GM19455 (cell line): ENCODE measurements around the gene LKAAEAR1.
A peak's percentile ranks its signal among the peaks of the same experiment; 100 is the strongest.

Experiments used
- ATAC-seq: cut with Tn5 transposase; IDR thresholded peaks from one replicate; pipeline ENCODE4 v1.9.1; 2021; ENCODE audit not compliant: unreplicated experiment

LKAAEAR1 gene

DNA sequence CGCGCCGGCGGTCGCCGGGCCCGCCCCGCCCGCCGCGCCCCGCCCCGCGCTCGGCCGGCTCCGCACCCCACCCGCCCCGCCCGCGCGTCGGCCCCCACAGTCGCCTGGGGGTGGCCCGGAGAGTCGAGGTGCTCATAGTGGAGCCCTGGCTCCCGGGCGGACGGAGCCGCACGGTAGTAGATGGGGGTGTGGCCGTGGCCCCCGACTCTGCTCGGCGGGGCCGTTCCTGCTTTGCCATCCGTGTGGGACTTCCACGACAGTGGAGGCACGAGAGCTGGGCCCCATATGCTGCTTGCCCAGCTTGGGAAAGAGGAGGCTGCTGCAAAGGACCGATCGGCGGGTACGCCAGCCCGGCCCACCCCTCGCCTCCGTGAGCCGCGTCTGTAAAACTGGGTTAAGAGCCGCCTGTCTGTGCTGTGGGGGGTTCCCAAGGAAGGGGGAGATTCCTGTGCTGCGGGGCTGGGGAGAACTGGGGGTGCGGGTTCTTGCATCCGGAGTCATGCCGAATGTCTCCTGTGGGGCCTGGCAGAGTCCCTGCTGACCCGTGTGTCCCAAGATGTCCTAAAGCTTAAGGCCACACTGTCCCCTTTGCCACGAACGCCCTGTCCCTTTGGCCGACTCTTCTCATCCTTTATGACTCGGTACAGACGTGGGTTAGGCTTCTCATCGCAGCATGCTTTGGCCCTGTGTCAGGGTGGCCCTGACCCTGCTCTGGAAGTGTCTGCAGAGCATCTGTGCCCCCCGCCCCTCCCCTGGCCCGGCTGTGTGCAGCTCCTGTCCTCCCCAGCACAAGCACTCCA lies 4.0 kb downstream of the LKAAEAR1 start, which contains the start of gene OPRL1:
Gene OPRL1, plus strand, starts transcription at position 70 of the 800 bp plus-strand sequence. CDS start 12,639 bp downstream, outside the sequence.
- peak; percentile 24 for ATAC-seq

DNA sequence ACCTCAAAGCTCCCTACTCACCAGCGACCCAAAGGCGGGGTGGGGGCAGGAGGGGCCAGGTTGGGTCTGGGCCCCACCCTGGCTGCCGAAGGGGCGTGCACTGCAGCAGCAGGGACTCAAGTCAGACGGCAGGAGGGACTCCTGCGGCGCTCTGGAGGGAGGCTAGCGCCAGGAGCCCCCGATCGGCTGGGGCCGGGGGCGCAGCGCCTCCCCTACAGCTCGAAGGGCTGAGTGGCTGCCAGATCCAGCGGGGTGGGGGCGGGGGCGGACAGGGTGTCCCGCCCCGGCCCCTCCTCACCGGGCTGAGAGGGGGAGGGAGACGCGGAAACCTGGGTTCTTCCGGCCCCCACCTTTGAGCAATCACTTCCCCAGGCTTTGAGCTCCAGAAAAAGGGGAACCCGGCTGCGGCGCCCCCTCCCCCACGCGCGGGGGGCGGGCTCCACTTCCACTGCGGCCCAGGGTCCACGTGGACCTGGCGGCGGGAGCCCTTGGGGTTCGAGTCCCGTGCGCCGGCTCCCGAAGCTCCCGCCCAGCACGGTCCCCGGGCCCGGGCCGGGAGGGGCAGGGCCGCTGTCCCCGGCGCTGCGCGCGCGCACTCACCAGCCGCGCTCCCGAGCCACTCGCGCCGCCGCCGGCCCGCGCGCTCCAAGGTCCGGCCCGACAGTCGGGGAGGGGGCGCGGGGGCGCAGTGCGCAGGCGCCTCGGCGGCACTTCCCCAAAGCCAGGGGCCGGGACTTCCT lies 4.8 kb downstream of the LKAAEAR1 start, which contains the start of gene RGS19:
Gene RGS19, minus strand, starts transcription at position 246 of the 740 bp plus-strand sequence. CDS start 2,632 bp downstream, outside the sequence.
- peak; percentile 30 for ATAC-seq

DNA sequence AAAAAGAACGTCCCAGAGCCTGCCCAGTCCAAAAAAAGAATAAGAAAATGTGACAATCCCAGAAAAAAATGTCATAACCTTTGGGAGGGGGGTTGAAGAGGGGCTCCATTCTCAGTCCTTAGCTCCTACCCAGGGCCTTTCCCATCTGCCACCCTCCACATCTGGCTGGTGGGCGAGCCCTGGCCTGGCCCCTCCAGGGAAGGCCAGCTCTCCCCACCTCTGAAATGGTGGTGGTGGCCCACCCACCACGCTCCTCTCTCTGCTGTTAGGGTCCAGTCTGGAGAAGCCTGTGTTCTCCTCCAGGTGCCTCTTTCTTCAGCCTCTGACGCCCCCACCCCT lies 5.3 kb downstream of the LKAAEAR1 start:
- no peak for ATAC-seq

DNA sequence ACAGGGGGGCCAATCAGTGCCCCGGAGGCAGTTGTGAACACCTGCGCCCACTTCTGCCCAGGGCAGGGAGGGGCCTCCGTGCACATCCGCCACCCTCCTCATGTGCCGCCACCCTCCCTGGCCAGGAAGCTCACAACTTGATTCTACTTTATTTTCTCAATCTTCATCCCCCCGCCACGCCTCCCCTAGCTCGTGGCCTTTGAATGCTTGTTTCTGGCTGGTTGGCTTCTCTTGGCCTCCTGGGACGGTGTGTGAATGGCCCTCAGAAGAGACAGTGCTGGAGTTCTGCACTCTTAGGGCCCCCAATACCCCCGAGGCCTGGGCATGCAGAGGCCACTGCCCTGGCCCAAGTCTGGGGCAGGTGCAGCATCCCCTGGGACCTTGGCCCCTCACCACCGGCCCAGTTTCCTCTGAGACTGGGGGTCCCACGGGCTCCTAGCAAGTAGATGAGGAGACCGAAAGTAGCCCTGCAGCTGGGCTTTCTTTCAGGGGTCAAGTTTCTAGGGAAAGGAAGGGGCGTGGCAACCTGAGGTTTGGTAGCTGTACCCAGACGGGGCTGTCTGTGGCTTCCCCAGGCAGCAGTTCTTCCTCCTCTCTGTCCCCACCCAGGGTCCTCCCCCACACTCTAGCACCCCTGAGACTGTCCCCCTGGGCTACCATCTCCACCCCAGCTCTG lies 6.2 kb downstream of the LKAAEAR1 start:
- ATAC-seq: no peak

DNA sequence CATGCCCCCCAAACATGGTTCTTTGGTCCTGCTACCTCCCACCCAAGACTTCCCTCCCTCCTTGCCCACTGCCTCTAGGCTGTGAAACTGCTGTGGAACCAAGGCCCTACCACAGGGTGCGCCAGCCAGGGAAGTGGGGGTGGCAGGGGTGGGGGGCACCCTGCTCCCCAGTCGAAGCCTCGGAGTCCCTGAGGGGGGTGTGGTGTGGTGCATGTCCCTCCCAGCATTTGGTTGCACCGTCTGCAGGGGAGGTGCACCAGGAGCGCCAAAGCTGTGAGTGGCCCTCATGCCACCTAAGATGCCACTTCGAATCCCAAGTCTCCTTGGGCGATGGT lies 6.7 kb downstream of the LKAAEAR1 start:
- no peak for ATAC-seq

DNA sequence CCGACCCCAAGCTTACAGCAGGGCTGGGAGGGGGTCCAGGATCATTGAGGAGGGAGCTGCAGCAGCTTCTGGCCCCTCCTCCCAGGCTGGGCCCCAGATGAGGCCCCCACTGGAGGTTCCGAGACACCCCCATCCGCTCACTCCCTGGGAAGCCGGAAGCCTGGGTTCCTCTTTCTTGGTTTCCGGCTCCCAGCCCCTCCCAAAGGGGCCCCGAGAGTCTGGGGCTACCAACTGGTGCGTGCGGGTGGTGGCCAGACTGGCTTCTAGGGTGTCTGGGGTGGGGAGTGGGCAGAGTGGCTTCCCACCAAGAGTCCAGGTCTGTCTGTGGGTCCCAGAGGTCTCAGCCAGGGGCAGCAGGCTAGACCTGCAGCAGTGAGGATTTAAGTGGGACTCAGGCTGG lies 7.1 kb downstream of the LKAAEAR1 start:
- no peak for ATAC-seq

DNA sequence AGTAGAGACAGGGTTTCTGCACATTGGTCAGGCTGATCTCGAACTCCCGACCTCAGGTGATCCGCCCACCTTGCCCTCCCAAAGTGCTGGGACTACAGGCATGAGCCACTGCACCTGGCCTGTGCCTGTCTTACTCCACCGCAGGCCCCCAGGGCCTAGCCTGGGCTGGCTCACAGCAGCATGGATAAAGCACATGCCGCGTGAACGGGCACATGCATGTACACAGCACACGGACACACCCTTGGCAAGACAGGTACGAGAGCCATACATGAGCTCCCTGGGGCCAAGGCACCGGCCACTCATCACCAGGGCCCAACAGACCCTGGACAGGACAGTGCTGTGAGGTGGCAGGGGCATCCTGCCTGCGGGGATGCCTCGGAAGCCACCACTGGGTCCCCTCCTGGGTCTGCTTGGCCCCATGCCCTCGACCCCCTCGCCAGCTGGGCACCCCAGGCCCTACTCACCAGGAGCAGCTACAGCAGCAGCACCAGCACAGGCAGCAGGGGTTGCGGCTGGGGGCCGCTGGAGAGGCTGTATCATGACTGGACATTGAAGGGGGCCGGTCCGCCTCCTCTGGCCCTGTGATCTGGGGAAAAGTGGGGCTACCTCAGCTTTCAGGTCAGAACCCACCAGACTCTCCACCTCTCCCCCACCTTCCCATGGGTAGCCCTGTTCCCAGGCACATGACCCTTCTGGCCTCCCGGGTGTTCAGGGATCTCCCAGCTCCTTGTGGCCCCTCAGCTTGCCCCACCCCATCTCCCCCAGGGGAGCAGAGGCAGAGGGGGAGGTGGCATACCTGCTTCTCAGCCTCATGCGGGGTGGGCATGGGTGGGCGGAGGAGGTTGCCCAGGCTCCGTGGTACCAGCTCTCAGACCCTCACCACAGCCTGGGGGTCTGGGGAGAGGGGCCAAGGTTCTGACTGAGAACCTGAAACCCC lies 7.9 kb downstream of the LKAAEAR1 start:
- ATAC-seq: no peak

DNA sequence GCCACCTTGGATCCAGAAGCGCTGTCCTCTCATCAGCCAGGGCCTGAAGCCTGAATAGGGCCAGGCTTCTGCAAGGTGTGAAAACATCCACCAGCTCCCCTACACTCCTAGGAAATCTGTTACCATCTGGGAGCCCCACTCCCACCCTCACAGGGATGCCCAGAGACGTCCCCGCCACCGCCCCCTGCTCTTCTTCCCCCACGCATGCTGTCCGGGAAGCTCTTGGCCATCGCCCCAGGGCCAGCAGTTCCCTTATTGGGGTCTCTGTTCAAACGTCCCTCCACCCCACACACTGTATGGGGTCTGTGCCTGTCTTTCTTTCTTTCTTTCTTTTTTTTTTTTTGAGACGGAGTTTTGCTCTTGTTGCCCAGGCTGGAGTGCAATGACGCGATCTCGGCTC lies 8.6 kb downstream of the LKAAEAR1 start:
- ATAC-seq: no peak

DNA sequence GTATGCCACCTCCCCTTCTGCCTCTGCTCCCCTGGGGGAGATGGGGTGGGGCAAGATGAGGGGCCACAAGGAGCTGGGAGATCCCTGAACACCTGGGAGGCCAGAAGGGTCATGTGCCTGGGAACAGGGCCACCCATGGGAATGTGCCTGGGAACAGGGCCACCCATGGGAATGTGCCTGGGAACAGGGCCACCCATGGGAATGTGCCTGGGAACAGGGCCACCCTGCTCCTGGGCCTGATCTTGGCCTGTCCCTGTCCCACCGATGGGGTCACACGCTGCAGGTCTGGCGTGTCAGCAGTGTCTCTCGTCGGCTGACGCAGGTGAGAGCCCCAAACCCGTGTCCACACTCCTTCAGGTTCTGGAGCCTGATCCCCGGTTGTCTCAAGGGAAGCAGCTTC lies 9.2 kb downstream of the LKAAEAR1 start:
- ATAC-seq: no peak

DNA sequence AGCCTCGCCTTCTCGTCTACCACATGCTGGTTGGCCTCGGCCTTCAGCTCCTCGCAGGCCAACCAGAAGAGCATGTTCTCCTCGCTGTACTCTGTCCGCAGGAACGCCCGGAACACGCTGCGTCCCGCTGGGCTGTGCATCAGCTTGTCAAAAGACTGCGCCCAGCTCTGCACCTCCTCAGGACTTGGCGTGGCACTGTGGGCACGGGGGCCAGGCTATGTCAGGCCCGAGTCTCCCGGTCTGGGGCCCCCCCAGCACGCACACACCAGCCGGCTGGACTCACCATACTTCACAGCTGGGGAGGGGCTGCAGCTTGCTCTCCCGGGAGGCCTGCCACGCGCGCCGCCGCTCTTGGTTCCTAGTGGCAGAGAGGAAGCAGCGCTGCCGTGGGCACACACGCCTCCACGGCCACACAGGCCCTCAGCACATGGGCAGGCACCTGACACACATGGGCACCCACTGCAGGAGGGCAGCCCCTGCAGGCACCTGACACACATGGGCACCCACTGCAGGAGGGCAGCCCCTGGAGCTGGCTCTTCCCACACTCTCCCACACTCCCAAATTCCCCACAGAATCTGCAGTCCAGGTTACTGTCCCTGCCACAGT lies 9.9 kb downstream of the LKAAEAR1 start:
- no peak for ATAC-seq

DNA sequence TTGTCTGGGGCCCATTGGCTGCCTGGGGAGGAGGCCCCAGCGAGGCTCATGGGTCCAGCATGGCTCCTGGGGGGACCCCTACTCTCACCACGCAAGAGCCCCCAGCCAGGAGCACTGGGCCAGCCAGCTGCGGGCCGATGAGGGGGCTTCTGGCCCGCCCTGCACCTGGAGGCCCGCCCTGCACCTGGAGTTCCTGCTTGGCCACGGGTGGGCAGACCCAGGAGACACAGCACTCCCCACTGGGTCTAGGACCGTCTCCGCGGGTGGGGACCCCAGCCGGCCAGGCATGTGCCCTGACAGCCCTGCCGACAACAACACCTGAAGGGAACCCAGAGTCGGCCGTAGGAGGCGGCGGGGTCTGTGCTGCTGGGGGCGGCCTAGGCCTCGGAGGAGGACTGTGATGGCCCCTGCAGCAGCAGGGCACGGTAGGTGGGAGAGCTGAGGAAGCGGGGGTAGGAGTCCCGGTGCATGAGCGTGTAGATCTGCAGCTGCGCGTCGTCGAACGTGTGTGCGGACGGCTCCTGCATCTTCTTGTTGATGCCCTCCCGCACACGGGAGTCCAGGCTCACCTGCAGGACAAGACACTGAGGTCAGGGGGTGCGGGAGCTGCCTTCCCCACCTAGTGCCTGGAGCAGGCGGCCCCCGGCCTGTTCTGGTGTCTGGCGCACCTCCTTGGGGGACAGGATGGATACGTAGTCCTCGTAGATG lies 10.6 kb downstream of the LKAAEAR1 start:
- no peak for ATAC-seq

DNA sequence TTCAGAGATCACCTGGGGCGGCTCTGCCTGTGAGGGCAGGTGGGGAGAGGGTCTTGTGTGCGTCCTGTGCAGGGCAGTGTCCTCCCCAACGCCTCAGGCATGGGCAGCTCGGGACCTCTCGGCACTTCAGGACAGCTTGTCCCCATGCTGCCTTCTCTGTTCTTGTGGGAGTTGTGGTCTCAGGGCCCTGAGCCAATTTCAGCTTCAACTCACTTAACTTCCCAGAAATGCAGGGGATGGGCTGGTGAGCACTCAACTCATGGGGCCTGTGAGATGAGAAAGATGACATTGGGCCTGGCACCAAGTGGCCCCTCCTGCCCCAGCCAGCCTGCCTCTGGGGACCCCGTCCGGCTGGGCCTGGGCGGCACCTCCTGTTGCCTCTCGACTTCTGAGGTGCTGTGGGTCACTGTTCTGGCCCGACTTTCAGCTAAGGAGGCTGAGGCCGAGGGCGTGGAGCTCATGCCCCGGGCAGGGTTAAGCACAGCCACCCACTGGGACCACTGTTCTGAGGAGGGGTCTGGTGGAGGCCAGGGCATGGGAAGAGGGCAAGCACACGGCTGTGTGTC lies 11.6 kb downstream of the LKAAEAR1 start:
- ATAC-seq: no peak

DNA sequence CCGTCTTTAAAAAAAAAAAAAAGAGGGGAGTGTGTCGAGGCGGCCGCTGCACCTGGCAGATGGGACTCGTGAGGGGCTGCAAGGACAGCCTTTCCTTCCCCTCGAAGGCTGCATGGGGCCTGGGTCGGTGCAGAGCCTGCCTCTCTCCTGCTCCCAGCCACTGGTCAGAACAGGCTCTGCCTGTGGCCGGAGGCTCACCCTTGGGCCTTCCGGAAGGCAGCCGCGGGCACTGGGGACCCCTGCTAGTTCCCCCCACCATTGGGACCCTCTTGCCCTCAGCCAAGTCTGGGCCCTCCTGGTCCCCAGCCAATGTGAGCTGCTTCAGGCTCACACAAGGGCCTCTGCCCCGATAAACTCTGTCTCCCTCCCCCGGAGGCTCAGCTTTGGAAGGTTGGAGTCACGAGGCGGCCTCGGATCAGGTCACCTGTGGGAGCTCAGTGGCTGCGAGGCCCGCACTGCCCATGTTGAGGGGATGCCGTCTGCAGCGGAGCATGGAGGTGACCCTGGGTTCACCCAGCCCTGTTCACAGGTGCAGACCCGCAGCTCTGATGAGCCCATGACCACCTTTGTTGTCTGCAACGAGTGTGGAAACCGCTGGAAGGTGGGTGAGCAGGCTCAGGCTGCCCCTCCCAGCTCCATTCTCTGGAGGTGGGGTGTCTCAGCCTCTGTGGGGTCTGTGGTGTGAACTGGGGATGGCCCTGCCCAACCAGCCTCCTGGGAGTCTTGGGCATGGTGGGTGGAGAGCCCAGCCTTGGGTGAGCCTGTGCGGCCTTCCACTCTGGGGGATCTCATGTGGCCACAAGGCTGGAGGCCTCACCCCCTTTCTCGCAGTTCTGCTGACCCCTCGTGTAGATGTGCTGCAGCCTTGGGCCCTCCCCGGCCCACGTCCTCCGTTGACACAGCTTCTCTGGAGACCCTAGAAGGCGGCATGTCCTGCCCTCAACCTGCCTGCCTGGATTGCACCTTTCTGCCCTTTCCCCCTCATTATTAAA lies 12.6 kb downstream of the LKAAEAR1 start:
- ATAC-seq: no peak

DNA sequence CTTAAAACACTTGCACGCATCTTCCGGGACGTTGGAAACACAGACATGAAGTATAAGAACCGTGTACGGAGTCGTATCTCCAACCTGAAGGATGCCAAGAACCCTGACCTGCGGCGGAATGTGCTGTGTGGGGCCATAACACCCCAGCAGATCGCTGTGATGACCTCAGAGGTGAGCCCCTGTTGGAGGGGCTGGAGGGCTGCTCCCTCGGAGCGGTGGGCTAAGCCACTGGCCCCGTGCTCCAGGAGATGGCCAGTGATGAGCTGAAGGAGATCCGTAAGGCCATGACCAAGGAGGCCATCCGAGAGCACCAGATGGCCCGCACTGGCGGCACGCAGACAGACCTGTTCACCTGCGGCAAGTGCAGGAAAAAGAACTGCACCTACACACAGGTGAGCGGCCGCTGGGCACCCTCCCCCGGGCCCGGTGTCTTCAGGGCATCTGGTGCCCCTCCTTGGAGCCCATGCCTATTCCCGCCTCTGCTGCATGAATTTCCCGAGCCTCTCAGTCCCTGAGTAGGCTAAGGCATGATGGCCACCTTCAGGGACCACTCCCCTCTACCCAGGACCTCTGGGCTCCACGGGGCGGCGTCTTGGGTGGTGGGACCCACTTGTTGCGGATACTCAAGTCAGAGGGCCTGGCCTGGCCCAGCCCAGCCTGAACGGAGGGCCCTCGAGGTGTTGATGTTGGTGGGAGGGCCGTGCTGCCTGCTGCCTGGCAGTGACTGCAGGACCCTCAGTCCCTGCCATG lies 13.8 kb downstream of the LKAAEAR1 start:
- no peak for ATAC-seq

DNA sequence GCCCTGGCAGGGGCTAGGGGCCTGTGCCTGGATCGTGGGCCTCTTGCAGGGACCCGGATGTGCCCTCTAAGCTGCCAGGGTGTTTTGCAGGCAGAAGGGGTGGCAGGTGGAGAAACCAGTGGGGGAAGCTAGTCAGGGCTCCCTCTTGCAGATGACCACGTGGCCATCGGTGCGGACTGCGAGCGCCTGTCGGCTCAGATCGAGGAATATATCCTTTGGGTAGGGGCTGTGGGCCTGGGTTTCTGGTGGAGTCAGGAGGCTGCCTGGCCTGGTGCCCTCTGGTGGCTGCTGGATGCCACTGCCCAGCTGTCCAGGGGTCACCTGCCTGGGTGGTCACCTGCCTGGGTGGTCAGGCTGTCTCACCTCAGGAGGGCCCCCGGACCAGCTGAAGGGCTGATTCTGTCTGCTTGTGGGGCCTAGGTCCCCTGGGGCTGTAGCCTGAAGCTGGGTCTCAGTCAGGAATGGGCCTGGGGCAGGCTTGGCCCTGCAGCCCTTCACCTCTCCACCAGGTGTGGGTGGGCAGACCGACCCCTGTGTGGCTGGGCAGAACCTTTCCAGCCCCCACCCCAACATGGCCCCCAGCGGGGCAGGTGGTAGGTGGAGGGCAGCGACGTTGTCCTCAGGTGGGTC lies 14.5 kb downstream of the LKAAEAR1 start:
- ATAC-seq: no peak

DNA sequence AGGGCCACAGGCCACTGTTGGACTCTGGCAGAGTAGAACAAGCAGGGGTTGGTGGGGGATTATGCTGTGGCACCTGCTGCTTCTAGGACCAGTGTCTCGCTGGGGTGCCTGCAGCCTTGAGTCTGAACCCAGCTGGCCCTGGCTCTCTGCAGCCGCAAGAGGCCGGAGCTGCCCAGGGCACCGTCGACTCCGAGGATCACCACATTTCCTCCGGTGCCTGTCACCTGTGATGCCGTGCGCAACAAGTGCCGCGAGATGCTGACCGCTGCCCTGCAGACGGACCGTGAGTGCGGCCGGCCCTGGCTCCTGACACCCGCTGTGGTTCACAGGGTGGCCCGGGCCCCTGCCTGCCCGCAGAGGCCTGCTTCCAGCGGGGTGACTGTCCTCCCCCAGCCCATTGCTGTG lies 15.0 kb downstream of the LKAAEAR1 start:
- no peak for ATAC-seq
